Left lung (tissue), 10 donors: ENCODE measurements around the gene TMEM255B. TPM values are rescaled to one million over a fixed set of nuclear protein-coding genes. Genes with fewer than 3 reads are reported as not detected.

ENCODE experiments used
- ATAC-seq: fragments of 200-7000 bp; cut with Tn5 transposase; one replicate; pipeline ENCODE4 v1.9.1; 2020; ENCODE audit warnings: moderate library complexity
- DNase-seq, 4 donors: peaks; one replicate each; pipeline ENCODE4 v3.0.0-alpha.2; 2013 to 2020
- H3K27ac ChIP-seq, 2 donors: fragments of 200-600 bp; sonication (generic) in 1 of 2; one replicate each; pipeline versions ENCODE4 v1.5.0 to v1.8.0; 2020 to 2021
- H3K27me3 ChIP-seq, 2 donors: fragments of 200-600 bp; sonication (generic) in 1 of 2; one replicate each; pipeline versions ENCODE4 v1.5.0 to v1.8.0; 2020 to 2021
- H3K36me3 ChIP-seq, 2 donors: fragments of 200-600 bp; sonication (generic) in 1 of 2; one replicate each; pipeline versions ENCODE4 v1.5.0 to v1.8.0; 2020 to 2021
- H3K4me1 ChIP-seq, 2 donors: fragments of 200-600 bp; one replicate each; pipeline ENCODE4 v1.8.0; 2021
- H3K4me3 ChIP-seq, 2 donors: fragments of 200-600 bp; sonication (generic) in 1 of 2; one replicate each; pipeline versions ENCODE4 v1.5.0 to v1.8.0; 2020 to 2021; ENCODE audit warnings: mild to moderate bottlenecking in 1 of 2
- H3K9me3 ChIP-seq, 2 donors: fragments of 200-600 bp; sonication (generic) in 1 of 2; one replicate each; pipeline versions ENCODE4 v1.5.0 to v1.8.0; 2020 to 2021
- intact Hi-C, 2 donors: fragments of 100-400 bp; cut with DNase I; formaldehyde crosslinking; loops; one replicate each; pipeline versions ENCODE4 v1.11.2 to v1.14.2; 2022
- polyA plus RNA-seq, 6 donors: library from polyadenylated mRNA; unstranded; fragments of 120-200 nt; gene quantifications; one replicate each; pipeline ENCODE4 v1.2.1, GENCODE V29; 2013; ENCODE audit not compliant: insufficient read length in 6 of 6
- total RNA-seq, 2 donors: library from RNA; stranded (reverse); fragmentation: NEBNext Ultra II Directional; extraction: Animal tissue kit (Norgen Biotek cat#: 25700); gene quantifications; one replicate each; pipeline ENCODE4 v1.2.1, GENCODE V29; 2021
- TF ChIP-seq, protein P1 (sequence below), 2 donors: fragments of 200-600 bp; sonication (generic) in 1 of 2; IDR thresholded peaks; one replicate each; pipeline versions ENCODE4 v1.5.0 to v1.8.0; 2021; ENCODE audit warnings: antibody characterized with exemption in 2 of 2
- donor health status: DM: no; HTN: yes; CAD: no.
- donor health status: DM: no; HTN: no; CAD: no.

TMEM255B gene
- total and polyA plus RNA-seq, 8 donors = 10.4 to 30.7 (median 15.7) TPM

DNA sequence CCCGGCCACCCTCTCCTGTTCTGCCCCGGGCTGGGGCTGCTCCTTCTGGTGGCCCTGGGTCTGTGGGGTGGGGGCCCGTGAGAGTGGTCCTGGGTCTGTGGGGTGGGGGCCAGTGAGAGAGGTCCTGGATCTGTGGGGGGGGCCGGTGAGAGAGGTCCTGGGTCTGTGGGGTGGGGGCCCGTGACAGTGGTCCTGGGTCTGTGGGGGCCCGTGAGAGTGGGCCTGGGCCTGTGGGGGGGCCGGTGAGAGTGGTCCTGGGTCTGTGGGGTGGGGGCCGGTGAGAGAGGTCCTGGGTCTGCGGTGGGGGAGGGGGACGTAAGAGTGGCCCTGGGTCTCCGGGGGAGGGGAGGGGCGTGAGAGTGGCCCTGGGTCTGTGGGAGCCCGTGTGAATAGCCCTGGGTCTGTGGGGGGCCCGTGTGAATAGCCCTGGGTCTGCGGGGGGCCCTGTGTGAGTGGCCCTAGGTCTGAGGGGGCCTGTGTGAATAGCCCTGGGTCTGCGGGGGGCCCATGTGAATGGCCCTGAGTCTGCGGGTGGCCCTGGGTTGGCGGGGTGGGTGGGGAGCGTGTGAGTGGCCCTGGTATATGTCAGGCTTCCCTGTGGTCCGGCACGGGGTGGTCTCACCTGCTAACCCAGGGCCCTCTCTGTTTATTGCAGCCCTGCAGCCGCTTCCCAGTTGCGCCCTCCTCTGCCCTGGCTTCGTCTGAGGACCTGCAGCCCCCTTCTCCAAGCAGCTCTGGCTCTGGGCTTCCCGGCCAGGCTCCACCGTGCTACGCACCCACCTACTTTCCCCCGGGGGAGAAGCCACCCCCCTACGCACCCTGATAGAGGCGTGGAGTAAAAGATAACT, 52.3 kb downstream of the TMEM255B start:
- intact Hi-C loops = no loop called here
- Histone ChIP-seq H3K27ac (no peak overlapping the region), H3K4me3 (no peak overlapping the region), H3K36me3 (no peaks in the 10 kb centered on the region), H3K27me3 (no peaks in the 10 kb centered on the region), H3K4me1 (peaks cover 14 to 25% of the 10 kb centered on the region in 2 donors), H3K9me3 (peaks cover 0 to 26% of the 10 kb centered on the region in 2 donors)
- no peak for ATAC-seq
- TF ChIP-seq, protein P1, sequence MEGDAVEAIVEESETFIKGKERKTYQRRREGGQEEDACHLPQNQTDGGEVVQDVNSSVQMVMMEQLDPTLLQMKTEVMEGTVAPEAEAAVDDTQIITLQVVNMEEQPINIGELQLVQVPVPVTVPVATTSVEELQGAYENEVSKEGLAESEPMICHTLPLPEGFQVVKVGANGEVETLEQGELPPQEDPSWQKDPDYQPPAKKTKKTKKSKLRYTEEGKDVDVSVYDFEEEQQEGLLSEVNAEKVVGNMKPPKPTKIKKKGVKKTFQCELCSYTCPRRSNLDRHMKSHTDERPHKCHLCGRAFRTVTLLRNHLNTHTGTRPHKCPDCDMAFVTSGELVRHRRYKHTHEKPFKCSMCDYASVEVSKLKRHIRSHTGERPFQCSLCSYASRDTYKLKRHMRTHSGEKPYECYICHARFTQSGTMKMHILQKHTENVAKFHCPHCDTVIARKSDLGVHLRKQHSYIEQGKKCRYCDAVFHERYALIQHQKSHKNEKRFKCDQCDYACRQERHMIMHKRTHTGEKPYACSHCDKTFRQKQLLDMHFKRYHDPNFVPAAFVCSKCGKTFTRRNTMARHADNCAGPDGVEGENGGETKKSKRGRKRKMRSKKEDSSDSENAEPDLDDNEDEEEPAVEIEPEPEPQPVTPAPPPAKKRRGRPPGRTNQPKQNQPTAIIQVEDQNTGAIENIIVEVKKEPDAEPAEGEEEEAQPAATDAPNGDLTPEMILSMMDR (IDR thresholded peaks at IDR 0.05) = no peak
- DNase-seq = peak in 1 of 4 donors; percentile 55

- H3K4me3 ChIP-seq = no peak overlapping the region
- no peak for ATAC-seq
- intact Hi-C loops = no loop called here
- peak in 1 of 4 donors; percentile 76 for DNase-seq
- TF ChIP-seq, protein P1 (IDR thresholded peaks at IDR 0.05) = no peak
- H3K27me3 ChIP-seq = no peaks in the 10 kb centered on the region
- peaks cover 0 to 19% of the 10 kb centered on the region in 2 donors for H3K9me3 ChIP-seq
- H3K36me3 ChIP-seq = no peaks in the 10 kb centered on the region
- peaks cover 14 to 33% of the 10 kb centered on the region in 2 donors for H3K4me1 ChIP-seq
- H3K27ac ChIP-seq = no peak overlapping the region
Observed at GRCh38 chr13:113812178-113813040, 53.4 kb downstream of the TMEM255B start.

DNA sequence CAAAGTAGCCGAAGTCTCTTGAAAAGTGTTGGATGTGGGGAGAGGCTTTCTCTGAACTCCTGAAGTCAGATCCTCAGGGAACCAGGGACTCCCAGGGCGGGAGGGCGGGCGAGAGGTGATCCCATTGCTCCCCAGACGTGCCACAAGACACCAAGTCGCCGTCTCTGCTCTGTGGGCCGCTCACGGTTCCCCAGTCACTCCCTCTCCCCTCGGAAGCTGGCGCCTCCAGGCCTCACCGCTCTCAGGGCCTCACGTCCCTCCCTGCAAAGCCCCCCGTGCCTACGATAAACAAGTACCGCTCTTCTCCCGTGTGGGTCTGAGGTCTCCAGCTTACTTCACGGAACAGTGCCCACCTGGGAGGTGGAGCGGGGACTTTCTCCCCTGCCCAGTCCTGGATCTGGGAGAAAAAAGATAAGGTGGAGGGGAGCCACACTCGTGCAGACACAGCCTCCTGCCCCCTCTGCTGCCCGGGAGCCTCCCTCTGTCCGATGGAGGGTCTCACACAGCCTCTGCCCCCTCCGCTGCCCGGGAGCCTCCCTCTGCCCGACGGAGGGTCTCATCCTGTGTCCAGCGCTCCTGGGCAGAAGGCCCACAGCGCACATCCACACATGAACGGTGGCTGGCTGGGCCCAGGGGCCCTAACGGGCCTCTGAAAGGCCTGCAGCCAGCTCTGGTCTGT, 54.2 kb downstream of the TMEM255B start:
- Histone ChIP-seq H3K27ac (peak overlapping the region; percentile 42 to 49), H3K4me3 (no peak overlapping the region), H3K36me3 (no peaks in the 10 kb centered on the region), H3K27me3 (no peaks in the 10 kb centered on the region), H3K4me1 (peaks cover 14 to 39% of the 10 kb centered on the region in 2 donors), H3K9me3 (peaks cover 0 to 14% of the 10 kb centered on the region in 2 donors)
- ATAC-seq = no peak
- TF ChIP-seq, protein P1 (IDR thresholded peaks at IDR 0.05) = no peak
- intact Hi-C loops = no loop called here
- DNase-seq = peak in 1 of 4 donors; percentile 67

DNA sequence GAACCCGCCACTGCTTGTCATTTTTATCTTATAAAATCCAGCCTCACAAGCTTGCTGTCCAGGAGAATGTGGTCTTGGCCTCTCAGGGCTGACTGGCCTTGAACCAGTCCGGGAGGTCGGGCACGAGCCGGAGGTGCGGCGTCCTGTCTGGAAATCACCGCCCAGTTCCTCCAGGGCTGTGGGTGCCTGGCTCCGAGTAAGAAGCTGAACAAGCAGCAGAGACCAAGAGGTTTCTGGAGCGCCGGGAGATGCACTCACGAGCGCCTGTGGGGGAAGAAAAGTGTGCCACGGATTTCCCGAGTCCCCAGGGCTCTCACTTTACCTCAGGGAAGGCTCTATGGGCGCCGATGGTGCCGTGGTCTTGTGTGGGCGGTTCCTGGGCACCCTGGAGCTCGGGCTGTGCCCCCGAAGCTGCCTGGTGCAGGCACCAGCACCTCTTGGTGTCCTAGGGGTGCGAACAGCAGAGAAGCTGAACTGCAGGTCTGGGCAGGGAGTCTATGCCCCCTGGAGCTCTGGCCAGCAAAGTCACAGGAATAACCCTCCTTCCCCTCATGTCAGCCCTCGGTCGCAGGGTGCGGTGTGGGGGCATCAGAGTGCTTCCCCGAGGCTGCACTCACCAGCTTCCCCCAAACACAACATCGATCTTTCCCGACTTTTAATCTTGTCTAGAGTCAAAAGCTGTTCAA, 54.9 kb downstream of the TMEM255B start:
- Histone ChIP-seq H3K27ac (peak overlapping the region; percentile 42 to 49), H3K4me3 (no peak overlapping the region), H3K9me3 (peaks cover 0 to 10% of the 10 kb centered on the region in 2 donors), H3K4me1 (peaks cover 15 to 46% of the 10 kb centered on the region in 2 donors), H3K36me3 (peaks cover 0 to 3% of the 10 kb centered on the region in 2 donors), H3K27me3 (no peaks in the 10 kb centered on the region)
- DNase-seq (peak in 2 of 4 donors; percentile 65 to 79), ATAC-seq (peak; percentile 52)
- TF ChIP-seq, protein P1 (IDR thresholded peaks at IDR 0.05) = no peak
- intact Hi-C loops = no loop called here
